Glutamatergic neuron (in vitro differentiated cells): ENCODE data around the gene NT5DC2. TPM values are rescaled to one million over a fixed set of nuclear protein-coding genes. Genes with fewer than 3 reads are reported as not detected.

Source experiments
- DNase-seq: peaks from one replicate; pipeline ENCODE4 v3.0.0; 2022
- H3K27ac Mint-ChIP-seq: one replicate; pipeline ENCODE4 v1.8.0; 2020; ENCODE audit warnings: mild to moderate bottlenecking, mixed read lengths, inconsistent platforms; ENCODE audit not compliant: unreplicated experiment
- H3K27me3 Mint-ChIP-seq: one replicate; pipeline ENCODE4 v1.8.0; 2020; ENCODE audit warnings: mild to moderate bottlenecking, moderate library complexity, mixed read lengths, inconsistent platforms; ENCODE audit not compliant: unreplicated experiment
- H3K36me3 Mint-ChIP-seq: one replicate; pipeline ENCODE4 v1.8.0; 2020; ENCODE audit warnings: mild to moderate bottlenecking, mixed read lengths, inconsistent platforms; ENCODE audit not compliant: unreplicated experiment
- H3K4me1 Mint-ChIP-seq: one replicate; pipeline ENCODE4 v1.8.0; 2020; ENCODE audit warnings: mild to moderate bottlenecking, low read depth, mixed read lengths, inconsistent platforms; ENCODE audit not compliant: unreplicated experiment
- H3K4me3 Mint-ChIP-seq: one replicate; pipeline ENCODE4 v1.8.0; 2020; ENCODE audit warnings: mild to moderate bottlenecking, mixed read lengths, inconsistent platforms; ENCODE audit not compliant: unreplicated experiment
- H3K9me3 Mint-ChIP-seq: one replicate; pipeline ENCODE4 v1.8.0; 2020; ENCODE audit warnings: mild to moderate bottlenecking, moderate library complexity, mixed read lengths, inconsistent platforms; ENCODE audit not compliant: unreplicated experiment
- total RNA-seq: library from RNA; stranded (reverse); fragmentation: NEBNext Ultra II Directional; extraction: Animal tissue kit (Norgen Biotek cat#: 25700); gene quantifications from one replicate; pipeline ENCODE4 v1.2.1, GENCODE V29; 2021; ENCODE audit not compliant: unreplicated experiment
- TF ChIP-seq, protein P1 (sequence below): fragments of 200-600 bp; sonication (generic); IDR thresholded peaks from one replicate; pipeline ENCODE4 v1.5.0; 2021; ENCODE audit not compliant: partially characterized antibody, unreplicated experiment

The NT5DC2 gene
- total RNA-seq, 1 donor from 2014 or later = 308 TPM

DNA sequence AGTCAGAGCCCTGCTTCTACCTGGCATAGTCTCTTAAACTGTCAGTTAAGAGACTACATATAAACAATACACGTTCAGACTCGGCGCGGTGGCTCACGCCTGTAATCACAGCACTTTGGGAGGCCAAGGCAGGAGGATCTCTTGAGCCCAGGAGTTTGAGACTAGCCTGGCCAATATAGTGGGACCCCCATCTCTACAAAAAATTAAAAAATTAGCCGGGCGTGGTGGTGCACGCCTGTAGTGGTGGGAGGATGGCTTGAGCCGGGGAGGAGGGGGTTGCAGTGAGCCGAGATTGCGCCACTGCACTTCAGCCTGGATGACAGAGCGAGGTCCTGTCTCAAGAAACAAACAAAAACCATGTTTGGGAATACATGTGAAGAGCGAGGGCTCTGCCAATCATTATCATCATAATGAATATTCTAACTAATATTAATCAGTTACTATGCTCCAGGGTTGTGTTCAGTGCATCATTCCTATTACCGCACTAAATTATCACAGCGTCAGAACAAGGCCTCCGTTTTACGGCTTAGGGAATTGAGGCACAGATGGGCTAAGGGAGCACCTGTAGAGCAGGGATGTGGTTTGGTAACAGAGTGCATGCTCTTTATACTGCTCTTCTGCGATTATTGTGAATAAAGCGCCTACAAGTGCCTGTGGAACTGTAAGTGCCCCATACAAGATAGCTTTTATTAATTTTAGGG lies 1.9 kb upstream of the NT5DC2 start:
- H3K27me3 Mint-ChIP-seq = peaks cover 14% of the 10 kb centered on the region
- H3K4me1 Mint-ChIP-seq = peaks cover 27% of the 10 kb centered on the region
- peak overlapping the region; percentile 75 for H3K27ac Mint-ChIP-seq
- peaks cover 16% of the 10 kb centered on the region for H3K9me3 Mint-ChIP-seq
- no peak for DNase-seq
- no peaks in the 10 kb centered on the region for H3K36me3 Mint-ChIP-seq
- TF ChIP-seq, protein P1, sequence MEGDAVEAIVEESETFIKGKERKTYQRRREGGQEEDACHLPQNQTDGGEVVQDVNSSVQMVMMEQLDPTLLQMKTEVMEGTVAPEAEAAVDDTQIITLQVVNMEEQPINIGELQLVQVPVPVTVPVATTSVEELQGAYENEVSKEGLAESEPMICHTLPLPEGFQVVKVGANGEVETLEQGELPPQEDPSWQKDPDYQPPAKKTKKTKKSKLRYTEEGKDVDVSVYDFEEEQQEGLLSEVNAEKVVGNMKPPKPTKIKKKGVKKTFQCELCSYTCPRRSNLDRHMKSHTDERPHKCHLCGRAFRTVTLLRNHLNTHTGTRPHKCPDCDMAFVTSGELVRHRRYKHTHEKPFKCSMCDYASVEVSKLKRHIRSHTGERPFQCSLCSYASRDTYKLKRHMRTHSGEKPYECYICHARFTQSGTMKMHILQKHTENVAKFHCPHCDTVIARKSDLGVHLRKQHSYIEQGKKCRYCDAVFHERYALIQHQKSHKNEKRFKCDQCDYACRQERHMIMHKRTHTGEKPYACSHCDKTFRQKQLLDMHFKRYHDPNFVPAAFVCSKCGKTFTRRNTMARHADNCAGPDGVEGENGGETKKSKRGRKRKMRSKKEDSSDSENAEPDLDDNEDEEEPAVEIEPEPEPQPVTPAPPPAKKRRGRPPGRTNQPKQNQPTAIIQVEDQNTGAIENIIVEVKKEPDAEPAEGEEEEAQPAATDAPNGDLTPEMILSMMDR = no peak
- peak overlapping the region; percentile 86 for H3K4me3 Mint-ChIP-seq

DNA sequence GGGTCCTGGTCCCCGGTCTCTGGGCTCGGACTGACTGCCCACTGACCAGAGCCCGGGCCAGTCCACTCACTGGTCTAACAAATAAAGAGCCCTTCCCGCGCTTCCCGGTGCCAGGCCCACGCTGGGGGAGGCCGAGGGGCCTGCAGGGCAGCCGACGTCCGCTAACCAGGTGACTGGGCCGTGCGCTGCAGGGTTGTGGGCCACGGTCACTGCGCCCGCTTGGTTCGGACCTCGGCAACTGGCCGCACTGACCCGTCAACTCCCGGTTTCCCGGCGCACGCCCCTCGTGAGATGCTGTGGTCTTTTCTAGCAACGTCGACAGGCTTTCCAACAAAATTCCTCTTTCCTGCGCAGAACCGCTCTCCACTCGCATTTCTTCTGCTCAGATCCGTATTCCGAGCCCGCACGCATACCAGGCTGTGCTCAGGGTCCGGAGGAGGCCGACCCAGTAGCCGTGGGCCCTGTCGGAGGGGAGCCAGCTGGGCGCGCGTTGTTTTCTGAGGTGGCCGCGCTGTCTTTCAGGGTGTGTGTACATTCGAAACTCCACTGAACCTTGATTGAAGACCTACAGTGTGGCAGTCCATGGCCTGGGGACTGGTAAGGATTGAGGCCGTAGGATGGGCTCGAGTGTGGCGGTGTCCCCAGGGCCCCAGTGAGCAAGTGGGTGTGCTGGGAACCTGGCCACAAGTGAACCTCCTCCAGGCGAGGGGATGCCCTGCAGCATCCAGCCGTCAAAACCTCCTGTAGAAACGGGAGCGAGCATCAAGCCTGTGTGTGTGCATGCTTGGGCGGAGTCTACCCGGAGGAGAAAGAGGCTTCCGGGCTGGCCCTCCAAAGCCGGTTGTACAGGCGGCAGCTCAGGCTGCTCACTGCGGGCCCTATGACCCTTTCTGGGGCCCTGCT lies 875 bp upstream of the NT5DC2 start:
- Mint-ChIP-seq H3K4me3 (peak overlapping the region; percentile 86), H3K36me3 (no peaks in the 10 kb centered on the region), H3K4me1 (peaks cover 31% of the 10 kb centered on the region), H3K27ac (peak overlapping the region; percentile 86), H3K27me3 (peaks cover 16% of the 10 kb centered on the region), H3K9me3 (peaks cover 16% of the 10 kb centered on the region)
- TF ChIP-seq, protein P1 = no peak
- DNase-seq = no peak

DNA sequence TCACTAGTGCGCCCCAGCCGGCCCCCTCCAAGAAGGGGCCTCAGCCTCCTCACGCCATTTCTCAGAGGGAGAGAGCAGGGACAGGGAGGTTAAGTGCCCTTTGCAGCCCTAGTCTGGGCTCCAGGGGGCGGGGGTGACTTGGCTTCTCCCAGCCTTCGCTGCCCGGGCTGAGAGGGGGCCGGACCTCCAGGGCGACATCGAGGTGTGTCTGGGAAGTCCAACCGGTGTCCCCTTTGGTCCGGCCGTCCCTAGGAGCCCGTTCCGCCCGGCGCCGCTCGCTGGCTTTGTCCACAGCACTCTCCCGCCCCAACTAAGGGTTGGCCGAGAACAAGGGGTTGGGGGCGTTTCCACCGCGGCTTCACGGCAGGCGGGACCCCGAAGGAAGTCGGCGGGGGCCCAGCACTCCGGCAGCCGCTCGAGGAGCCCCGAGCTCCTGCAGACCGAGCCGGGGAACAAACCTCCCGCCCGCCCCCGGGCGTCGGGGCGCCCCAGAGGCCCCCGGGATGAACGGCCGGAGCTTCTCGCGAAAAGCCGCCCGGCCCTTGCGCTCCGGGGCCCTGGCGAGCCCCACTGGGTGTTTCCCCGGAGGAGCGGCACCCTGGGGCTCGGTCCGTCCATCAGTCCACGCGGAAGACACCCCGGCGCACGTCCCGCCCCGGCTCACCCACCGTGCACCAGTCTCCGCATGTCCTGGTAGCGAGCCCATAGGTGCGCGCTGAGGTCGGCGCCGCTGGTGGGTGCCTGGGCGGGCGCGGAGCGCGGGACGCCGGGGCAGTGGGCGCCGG lies 627 bp downstream of the NT5DC2 start:
- Mint-ChIP-seq H3K9me3 (peaks cover 17% of the 10 kb centered on the region), H3K36me3 (no peaks in the 10 kb centered on the region), H3K27ac (peak overlapping the region; percentile 73), H3K4me1 (peaks cover 20% of the 10 kb centered on the region), H3K4me3 (peak overlapping the region; percentile 88), H3K27me3 (peaks cover 14% of the 10 kb centered on the region)
- TF ChIP-seq, protein P1 = no peak
- peak; percentile 53 for DNase-seq

DNA sequence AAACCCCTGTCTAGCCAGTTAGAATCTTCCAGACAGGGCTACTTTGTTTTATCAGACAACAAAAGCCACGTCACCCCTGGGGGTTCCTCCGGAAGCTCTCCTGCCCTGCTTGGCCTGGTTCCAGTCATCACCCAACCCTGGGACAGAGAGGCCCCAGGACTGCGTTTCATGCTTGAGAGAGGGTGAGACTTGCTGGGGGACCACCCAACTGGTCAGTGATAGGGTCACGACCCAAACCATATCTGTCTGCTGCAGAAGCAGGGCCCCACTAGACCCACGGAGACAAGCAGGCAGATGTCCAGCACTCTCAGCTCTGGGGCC lies 1.2 kb downstream of the NT5DC2 start:
- Mint-ChIP-seq H3K36me3 (no peaks in the 10 kb centered on the region), H3K27ac (peak overlapping the region; percentile 73), H3K27me3 (peaks cover 14% of the 10 kb centered on the region), H3K4me3 (peak overlapping the region; percentile 88), H3K9me3 (peaks cover 13% of the 10 kb centered on the region), H3K4me1 (peaks cover 14% of the 10 kb centered on the region)
- TF ChIP-seq, protein P1 = no peak
- no peak for DNase-seq
